Measurements from ENCODE around the gene C1RL.

C1RL gene

DNA sequence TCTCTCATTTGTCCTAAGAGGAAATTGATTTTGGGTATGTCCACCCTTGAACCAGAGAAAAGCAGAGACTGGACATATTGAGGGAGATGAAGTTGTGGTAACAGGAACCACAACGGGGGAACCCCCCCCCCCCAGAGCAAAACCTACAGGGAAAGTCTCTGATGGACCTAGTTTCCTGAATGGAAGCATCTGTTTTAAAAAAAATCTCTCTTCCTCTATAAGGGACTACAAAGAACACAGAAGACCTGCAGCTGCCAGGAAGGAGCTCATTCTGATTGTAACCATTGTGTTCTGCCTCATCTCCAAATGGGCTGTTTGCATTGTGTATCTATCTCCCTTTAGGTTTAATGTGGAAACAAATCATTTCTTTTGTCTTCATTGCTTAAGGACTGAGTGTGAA lies 35.1 kb downstream of the C1RL start:
- H3K4me3 Mint-ChIP-seq = no peak overlapping the region
- ATAC-seq (replicated peaks; ENCODE audit: extremely low read depth, poor library complexity, severe bottlenecking) (no peak), DNase-seq (ENCODE audit: low spot score in 2 of 2) (no peak)
- peak overlapping the region; percentile 33 for H3K27ac Mint-ChIP-seq (ENCODE audit: low read depth)
- no peaks in the 10 kb centered on the region for H3K9me3 Mint-ChIP-seq
- peaks cover 8% of the 10 kb centered on the region for H3K4me1 Mint-ChIP-seq
- peaks cover 4% of the 10 kb centered on the region for H3K36me3 Mint-ChIP-seq (ENCODE audit: insufficient read depth)
- peaks cover 28% of the 10 kb centered on the region for H3K27me3 Mint-ChIP-seq

DNA sequence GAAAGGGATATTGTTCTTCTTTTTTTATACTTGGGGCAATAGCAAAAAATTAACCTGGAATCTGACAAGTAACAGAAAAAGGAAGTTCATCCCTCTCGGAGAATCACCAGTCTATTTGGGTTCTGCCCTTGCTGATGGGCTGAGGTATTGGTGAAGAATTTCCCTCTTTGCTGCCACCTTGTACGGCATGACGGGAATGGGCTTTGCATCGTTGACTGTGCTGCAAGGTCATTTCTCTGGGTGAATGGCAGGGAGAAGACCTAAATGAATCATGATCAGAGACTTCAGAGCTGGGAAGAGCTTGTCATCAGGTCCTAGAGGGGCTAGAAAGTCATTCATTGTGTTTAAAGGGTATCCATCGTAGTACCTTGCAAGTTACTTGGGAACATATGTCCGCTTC lies 36.5 kb downstream of the C1RL start:
- Mint-ChIP-seq H3K27ac (ENCODE audit: low read depth) (no peak overlapping the region), H3K4me3 (no peak overlapping the region), H3K4me1 (peaks cover 8% of the 10 kb centered on the region), H3K27me3 (peaks cover 41% of the 10 kb centered on the region), H3K36me3 (ENCODE audit: insufficient read depth) (peaks cover 2% of the 10 kb centered on the region), H3K9me3 (no peaks in the 10 kb centered on the region)
- ATAC-seq (replicated peaks; ENCODE audit: extremely low read depth, poor library complexity, severe bottlenecking) (no peak), DNase-seq (ENCODE audit: low spot score in 2 of 2) (no peak)

DNA sequence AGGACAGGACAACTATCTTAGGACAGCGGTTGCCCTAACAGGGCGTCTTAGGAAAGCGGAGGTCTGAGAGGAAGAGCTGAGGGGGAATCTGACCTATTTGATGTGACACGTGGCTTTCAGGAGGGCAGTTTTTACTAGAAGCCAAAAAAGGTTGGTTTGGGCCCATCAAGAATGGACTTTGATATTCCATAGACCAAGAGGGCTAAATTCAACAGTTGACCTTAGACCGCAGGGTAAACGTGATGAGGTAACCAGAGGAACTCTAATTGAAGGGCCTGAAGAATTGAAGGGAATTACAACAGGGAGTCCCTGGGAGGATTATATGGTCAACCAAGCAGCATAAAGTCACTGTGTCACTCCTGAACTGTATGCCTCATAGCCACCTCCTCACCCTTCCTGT lies 37.0 kb downstream of the C1RL start:
- no peak overlapping the region for H3K4me3 Mint-ChIP-seq
- H3K27me3 Mint-ChIP-seq = peaks cover 47% of the 10 kb centered on the region
- no peak overlapping the region for H3K27ac Mint-ChIP-seq (ENCODE audit: low read depth)
- DNase-seq (ENCODE audit: low spot score in 2 of 2) (no peak), ATAC-seq (replicated peaks; ENCODE audit: extremely low read depth, poor library complexity, severe bottlenecking) (no peak)
- no peaks in the 10 kb centered on the region for H3K9me3 Mint-ChIP-seq
- peaks cover 8% of the 10 kb centered on the region for H3K4me1 Mint-ChIP-seq
- H3K36me3 Mint-ChIP-seq (ENCODE audit: insufficient read depth) = peaks cover 2% of the 10 kb centered on the region

DNA sequence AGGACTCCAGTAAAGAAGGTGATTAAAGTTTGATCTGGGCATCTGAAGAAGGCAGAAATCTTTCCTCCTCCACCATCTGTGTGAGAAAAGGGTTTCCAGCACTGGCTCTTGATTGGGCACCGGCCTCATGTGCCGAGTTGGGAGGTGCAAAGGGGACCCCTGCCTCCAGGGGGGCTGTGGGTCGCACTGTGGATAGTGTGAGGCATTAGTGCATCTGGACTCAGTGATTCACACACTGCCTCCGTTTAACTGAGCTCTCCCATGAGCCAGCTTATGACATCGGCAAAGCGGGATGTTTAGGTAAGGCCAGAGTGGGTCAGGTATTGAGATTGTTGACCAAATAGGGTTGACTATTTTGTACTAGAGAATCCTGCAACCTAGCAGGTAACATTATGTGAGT lies 39.6 kb downstream of the C1RL start:
- Mint-ChIP-seq H3K4me1 (no peaks in the 10 kb centered on the region), H3K27me3 (peaks cover 52% of the 10 kb centered on the region), H3K27ac (ENCODE audit: low read depth) (no peak overlapping the region), H3K9me3 (no peaks in the 10 kb centered on the region), H3K36me3 (ENCODE audit: insufficient read depth) (no peaks in the 10 kb centered on the region), H3K4me3 (no peak overlapping the region)
- ATAC-seq (replicated peaks; ENCODE audit: extremely low read depth, poor library complexity, severe bottlenecking) = no peak
- DNase-seq (ENCODE audit: low spot score in 2 of 2) = no peak

DNA sequence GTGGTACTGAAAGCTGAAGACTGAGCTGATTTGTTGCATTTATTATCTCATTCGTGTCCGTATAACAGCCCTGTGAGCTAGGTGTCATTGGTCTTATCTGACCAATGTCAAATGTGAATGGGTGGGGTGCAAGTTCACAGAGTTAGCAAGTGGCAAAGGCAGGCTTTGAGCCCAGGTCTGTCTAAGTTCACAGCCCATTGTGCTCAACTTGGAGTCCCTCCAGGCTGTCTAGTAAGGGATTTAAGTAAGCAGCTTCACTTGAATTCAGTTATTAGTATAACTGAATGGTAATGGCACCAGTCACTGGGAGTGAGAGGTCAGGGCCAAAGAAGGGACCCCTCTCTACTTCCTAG lies 40.0 kb downstream of the C1RL start:
- no peaks in the 10 kb centered on the region for H3K9me3 Mint-ChIP-seq
- H3K4me3 Mint-ChIP-seq = no peak overlapping the region
- H3K27me3 Mint-ChIP-seq = peaks cover 52% of the 10 kb centered on the region
- no peak overlapping the region for H3K27ac Mint-ChIP-seq (ENCODE audit: low read depth)
- H3K36me3 Mint-ChIP-seq (ENCODE audit: insufficient read depth) = no peaks in the 10 kb centered on the region
- no peaks in the 10 kb centered on the region for H3K4me1 Mint-ChIP-seq
- ATAC-seq (replicated peaks; ENCODE audit: extremely low read depth, poor library complexity, severe bottlenecking) (no peak), DNase-seq (ENCODE audit: low spot score in 2 of 2) (no peak)

DNA sequence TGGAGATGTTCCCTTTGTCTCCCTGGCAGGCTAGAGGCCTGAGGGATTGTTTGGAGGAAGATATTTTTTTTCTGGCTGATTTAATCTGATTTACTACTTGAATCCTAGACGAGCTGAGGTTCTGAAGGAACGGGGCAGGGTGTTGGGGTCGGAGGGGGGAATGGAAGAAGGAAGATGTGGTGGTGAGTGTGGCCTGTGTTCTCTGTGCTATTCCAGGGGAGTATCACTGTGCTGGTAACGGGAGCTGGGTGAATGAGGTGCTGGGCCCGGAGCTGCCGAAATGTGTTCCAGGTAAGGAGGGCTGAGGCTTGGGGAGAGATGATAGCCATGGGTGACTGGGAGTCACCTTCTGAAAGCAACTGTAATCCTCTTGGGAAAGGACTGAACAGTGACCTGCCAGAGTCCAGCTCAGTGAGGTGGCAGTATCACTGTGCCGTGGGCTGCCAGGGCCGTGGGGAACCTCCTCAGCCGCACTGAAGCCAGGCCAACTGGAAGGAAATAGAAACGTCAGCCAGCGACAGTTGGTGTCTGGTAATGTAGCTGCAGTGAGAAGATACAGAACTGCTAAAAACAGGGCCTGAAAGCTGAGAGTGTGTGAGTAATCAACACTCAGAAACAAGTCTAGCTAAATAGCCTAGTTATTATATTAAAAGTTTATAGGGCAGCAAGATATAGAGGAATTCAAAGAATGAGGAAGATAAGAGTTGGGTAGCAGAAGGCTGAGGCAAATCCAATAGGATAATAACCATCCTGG lies 40.6 kb downstream of the C1RL start:
- H3K27ac Mint-ChIP-seq (ENCODE audit: low read depth) = no peak overlapping the region

DNA sequence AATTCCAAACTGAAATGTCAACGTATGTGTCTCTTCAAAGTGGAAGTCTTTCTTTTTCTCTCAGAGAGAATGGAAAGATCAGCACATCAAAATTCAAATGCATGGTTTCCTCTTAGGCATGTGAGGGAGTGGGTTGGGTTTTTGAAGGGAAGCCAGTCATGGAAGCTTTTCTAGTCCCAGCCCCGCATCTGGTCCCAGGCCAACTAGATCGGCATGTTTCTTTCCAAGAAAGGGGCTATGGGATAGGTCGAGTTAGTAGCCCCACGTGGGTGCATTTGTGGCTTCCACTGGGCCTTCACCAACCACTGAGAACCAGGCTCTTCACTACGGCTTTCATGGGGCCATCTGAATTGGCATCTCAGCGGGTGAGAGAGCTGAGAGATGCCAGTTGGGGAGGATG lies 41.9 kb downstream of the C1RL start:
- H3K4me1 Mint-ChIP-seq = no peaks in the 10 kb centered on the region
- H3K27ac Mint-ChIP-seq (ENCODE audit: low read depth) = no peak overlapping the region
- H3K27me3 Mint-ChIP-seq = peaks cover 46% of the 10 kb centered on the region
- ATAC-seq (replicated peaks; ENCODE audit: extremely low read depth, poor library complexity, severe bottlenecking) = no peak
- DNase-seq (ENCODE audit: low spot score in 2 of 2) = no peak
- no peaks in the 10 kb centered on the region for H3K9me3 Mint-ChIP-seq
- no peak overlapping the region for H3K4me3 Mint-ChIP-seq
- no peaks in the 10 kb centered on the region for H3K36me3 Mint-ChIP-seq (ENCODE audit: insufficient read depth)

More for the DNA sequence above, 40.6 kb downstream of the C1RL start:
- Mint-ChIP-seq H3K9me3 (no peaks in the 10 kb centered on the region), H3K4me3 (no peak overlapping the region), H3K4me1 (no peaks in the 10 kb centered on the region), H3K27me3 (peaks cover 52% of the 10 kb centered on the region), H3K36me3 (ENCODE audit: insufficient read depth) (no peaks in the 10 kb centered on the region)
- ATAC-seq (replicated peaks; ENCODE audit: extremely low read depth, poor library complexity, severe bottlenecking) = no peak
- no peak for DNase-seq (ENCODE audit: low spot score in 2 of 2)

DNA sequence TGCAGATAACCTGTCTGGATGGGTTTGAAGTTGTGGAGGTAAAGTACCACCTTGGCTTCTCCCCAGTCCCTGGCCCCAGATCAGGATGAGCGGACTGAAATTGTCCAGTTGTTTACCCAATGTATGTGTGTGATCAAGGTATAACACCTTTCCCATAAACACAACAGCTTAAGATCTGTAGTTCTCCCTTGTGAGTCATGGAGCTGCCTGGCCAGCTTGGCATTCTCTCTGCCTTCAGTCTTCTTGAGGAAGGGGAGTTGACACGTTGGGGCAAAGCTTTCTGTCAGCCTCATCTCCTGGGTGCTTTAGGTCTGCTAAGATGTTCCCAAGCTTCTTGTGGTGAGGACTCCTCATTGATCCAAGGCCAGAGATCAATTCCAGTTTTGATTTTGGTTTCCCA lies 42.4 kb downstream of the C1RL start:
- Mint-ChIP-seq H3K36me3 (ENCODE audit: insufficient read depth) (no peaks in the 10 kb centered on the region), H3K9me3 (no peaks in the 10 kb centered on the region), H3K27ac (ENCODE audit: low read depth) (no peak overlapping the region), H3K4me1 (no peaks in the 10 kb centered on the region), H3K27me3 (peaks cover 42% of the 10 kb centered on the region), H3K4me3 (no peak overlapping the region)
- no peak for ATAC-seq (replicated peaks; ENCODE audit: extremely low read depth, poor library complexity, severe bottlenecking)
- no peak for DNase-seq (ENCODE audit: low spot score in 2 of 2)

DNA sequence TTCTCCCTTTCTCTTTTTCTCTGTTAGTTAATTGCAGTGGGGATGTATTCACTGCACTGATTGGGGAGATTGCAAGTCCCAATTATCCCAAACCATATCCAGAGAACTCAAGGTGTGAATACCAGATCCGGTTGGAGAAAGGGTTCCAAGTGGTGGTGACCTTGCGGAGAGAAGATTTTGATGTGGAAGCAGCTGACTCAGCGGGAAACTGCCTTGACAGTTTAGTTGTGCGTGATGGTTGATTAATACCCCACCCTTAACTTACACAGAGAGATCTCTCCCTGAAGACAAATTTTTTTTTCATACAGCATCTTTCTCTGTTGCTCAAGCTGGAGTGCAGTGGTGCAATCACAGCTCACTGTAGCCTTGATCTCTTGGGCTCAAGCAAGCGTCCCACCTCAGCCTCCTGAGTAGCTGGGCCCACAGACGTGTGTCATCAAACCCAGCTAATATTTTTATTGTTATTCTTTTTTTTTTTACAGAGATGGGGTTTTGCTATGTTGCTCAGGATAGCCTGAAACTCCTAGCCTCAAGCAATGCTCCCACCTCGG lies 43.9 kb downstream of the C1RL start:
- DNase-seq (ENCODE audit: low spot score in 2 of 2) (no peak), ATAC-seq (replicated peaks; ENCODE audit: extremely low read depth, poor library complexity, severe bottlenecking) (no peak)
- Mint-ChIP-seq H3K9me3 (no peaks in the 10 kb centered on the region), H3K4me3 (no peak overlapping the region), H3K27me3 (peaks cover 49% of the 10 kb centered on the region), H3K36me3 (ENCODE audit: insufficient read depth) (no peaks in the 10 kb centered on the region), H3K4me1 (no peaks in the 10 kb centered on the region), H3K27ac (ENCODE audit: low read depth) (no peak overlapping the region)

DNA sequence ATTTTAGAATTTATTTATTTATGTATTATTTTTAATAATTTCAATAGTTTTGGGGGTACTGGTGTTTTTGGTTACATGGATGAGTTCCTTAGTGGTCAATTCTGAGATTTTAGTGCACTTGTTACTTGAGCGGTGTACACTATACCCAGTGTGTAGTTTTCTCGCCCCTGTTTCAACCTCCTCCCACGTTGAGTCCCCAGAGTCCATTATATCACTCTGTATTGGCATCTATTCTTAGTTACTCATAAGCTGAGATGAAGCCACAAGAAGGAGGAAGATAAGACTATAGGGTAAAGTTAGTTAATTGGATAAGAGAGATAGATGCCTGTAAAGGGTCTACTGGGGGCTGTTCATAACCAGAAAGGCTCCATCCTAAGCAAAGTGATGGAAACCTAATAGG lies 44.5 kb downstream of the C1RL start:
- no peak for DNase-seq (ENCODE audit: low spot score in 2 of 2)
- H3K4me1 Mint-ChIP-seq = no peaks in the 10 kb centered on the region
- no peak overlapping the region for H3K4me3 Mint-ChIP-seq
- no peaks in the 10 kb centered on the region for H3K36me3 Mint-ChIP-seq (ENCODE audit: insufficient read depth)
- H3K27me3 Mint-ChIP-seq = peaks cover 51% of the 10 kb centered on the region
- no peaks in the 10 kb centered on the region for H3K9me3 Mint-ChIP-seq
- no peak overlapping the region for H3K27ac Mint-ChIP-seq (ENCODE audit: low read depth)
- no peak for ATAC-seq (replicated peaks; ENCODE audit: extremely low read depth, poor library complexity, severe bottlenecking)

DNA sequence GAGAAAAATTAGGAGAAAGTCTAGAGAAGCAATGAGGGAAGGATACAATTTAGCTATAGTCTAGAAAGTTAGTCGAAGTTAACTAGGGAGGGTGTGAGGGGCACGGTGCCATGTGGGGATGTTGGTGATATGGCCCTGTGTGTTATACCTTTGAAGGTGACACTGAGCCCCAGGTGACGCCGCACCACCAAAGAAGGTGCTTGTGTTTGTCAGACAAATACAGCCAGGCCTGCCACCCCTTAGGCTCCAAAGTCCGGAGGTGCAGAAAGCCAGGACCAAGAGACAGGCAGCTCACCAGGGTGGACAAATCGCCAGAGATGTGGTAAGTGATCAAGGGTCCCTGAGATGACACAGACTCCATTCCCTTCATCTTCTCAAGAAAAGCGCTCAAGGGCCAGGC lies 47.4 kb downstream of the C1RL start:
- Mint-ChIP-seq H3K36me3 (ENCODE audit: insufficient read depth) (no peaks in the 10 kb centered on the region), H3K9me3 (no peaks in the 10 kb centered on the region), H3K27me3 (peaks cover 53% of the 10 kb centered on the region), H3K27ac (ENCODE audit: low read depth) (no peak overlapping the region), H3K4me1 (no peaks in the 10 kb centered on the region), H3K4me3 (no peak overlapping the region)
- no peak for ATAC-seq (replicated peaks; ENCODE audit: extremely low read depth, poor library complexity, severe bottlenecking)
- DNase-seq (ENCODE audit: low spot score in 2 of 2) = no peak

DNA sequence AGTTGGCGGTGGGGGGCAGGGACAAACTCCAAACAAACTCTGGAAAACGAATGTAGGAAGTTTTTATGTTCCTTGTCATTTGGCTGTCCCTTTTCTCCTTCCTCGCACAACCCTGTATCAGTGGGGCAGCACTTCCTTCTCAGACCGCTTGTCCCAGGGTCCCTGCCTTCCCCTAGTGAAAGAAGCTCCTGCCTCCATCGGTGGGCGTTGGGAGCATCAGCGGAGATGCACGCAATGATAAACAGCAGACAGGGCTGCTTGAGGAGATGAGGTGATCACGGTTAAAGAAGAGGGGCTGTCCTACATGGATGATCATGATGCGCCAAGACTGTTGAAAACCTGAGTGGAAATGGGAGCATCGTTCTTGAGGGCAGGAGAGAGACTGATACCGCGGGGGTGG lies 47.9 kb downstream of the C1RL start:
- Mint-ChIP-seq H3K4me3 (no peak overlapping the region), H3K4me1 (no peaks in the 10 kb centered on the region), H3K27me3 (peaks cover 56% of the 10 kb centered on the region), H3K36me3 (ENCODE audit: insufficient read depth) (no peaks in the 10 kb centered on the region), H3K9me3 (no peaks in the 10 kb centered on the region), H3K27ac (ENCODE audit: low read depth) (no peak overlapping the region)
- ATAC-seq (replicated peaks; ENCODE audit: extremely low read depth, poor library complexity, severe bottlenecking) (no peak), DNase-seq (ENCODE audit: low spot score in 2 of 2) (no peak)

DNA sequence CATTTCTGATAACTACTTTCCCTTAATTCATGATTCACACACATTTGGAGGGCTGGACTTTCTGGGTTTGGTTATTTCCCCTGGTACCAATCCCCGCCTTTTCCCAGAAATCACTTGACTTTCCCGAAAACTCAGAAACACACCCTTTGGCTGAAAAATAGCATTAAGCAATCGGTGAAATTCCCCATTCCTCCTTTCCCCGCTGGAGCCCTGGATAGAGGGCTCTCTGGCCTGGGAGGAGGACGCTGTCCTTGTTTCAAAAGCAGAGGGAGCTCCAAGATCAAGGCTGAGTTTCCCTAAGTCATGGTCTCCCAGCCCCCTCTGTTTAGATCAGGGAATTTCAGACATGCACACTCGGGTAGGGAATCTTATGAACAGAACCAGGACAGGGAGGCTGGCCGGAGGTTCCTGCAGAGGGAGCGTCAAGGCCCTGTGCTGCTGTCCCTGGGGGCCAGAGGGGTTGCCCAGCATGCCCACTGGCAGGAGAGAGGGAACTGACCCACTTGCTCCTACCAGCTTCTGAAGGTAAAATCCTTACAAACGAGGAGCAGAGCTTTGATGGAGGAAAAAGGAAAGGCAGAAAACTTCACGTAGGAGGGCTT lies 48.6 kb downstream of the C1RL start, which contains the start of gene C1S:
Gene C1S, plus strand, starts transcription at position 366 of the 602 bp plus-strand sequence. CDS start 1,195 bp downstream, outside the sequence.
- Mint-ChIP-seq H3K27me3 (peaks cover 63% of the 10 kb centered on the region), H3K27ac (ENCODE audit: low read depth) (no peak within 1 kb of the TSS)
- ATAC-seq (replicated peaks; ENCODE audit: extremely low read depth, poor library complexity, severe bottlenecking) = no peak

More for the DNA sequence above, 48.6 kb downstream of the C1RL start, which contains the start of gene C1S:
- no peaks in the 10 kb centered on the region for H3K36me3 Mint-ChIP-seq (ENCODE audit: insufficient read depth)
- DNase-seq (ENCODE audit: low spot score in 2 of 2) = no peak
- no peak within 1 kb of the TSS for H3K4me3 Mint-ChIP-seq
- H3K4me1 Mint-ChIP-seq = no peaks in the 10 kb centered on the region
- H3K9me3 Mint-ChIP-seq = no peaks in the 10 kb centered on the region
